Measurements from ENCODE around the gene CIAO2B. TPM values are rescaled to one million over a fixed set of nuclear protein-coding genes. Genes with fewer than 3 reads are reported as not detected.
"Not testable (repeated sequence)": the region's sequence is repeated elsewhere in the genome, so short reads cannot be mapped to it uniquely, and the experiment has no call there.

CIAO2B gene
- total and polyA plus RNA-seq, 2 experiments from 2014 or later = 111 to 182 TPM

DNA sequence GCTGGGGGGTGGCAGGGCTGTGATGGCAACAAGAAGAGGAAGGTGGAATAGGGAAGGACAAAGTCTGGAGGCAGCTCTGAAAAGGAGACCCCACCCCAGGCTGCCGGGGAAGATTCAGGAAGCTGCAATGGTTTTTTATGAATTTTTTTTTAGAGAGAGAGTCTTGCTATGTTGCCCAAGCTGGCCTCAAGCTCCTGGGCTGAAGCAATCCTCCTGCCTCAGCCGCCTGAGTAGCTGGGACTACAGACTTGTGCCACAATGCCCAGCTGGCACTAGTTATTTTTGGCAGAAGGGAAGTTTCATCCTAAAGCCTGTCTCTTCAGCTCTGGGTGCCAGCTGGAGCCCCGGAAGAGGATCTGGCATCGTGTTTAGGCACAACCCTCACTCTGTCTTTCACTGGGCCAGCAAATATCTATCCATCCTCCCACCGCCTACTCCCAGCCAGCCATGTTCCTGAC is 25.5 kb upstream of the CIAO2B start:
- 23 to 27% methylated on average over 5 of the region's 5 CpGs for WGBS, 2 experiments (ENCODE audit: low coverage in 1 of 2, low lambda C conversion rate in 2 of 2, missing lambda C conversion rate in 2 of 2)
- Histone ChIP-seq H4K20me1 (ENCODE audit: insufficient read depth) (no peaks in the 10 kb centered on the region), H3K27me3 (replicated peaks; ENCODE audit: insufficient read depth) (no peaks in the 10 kb centered on the region; the same call in 1 of the 2 replicates), H3F3A (ENCODE audit: insufficient read depth) (no peaks in the 10 kb centered on the region), H3K9ac (no peak overlapping the region), H3K27ac (no peak overlapping the region), H3K79me2 (ENCODE audit: insufficient read depth) (no peaks in the 10 kb centered on the region), H3K4me1 (ENCODE audit: insufficient read depth) (no peaks in the 10 kb centered on the region), H3K9me3 (ENCODE audit: low read depth) (no peaks in the 10 kb centered on the region), H3K36me3 (ENCODE audit: low read depth) (no peaks in the 10 kb centered on the region), H3K4me2 (ENCODE audit: unreplicated experiment) (no peak overlapping the region), H3K9me2 (ENCODE audit: insufficient read depth) (no peaks in the 10 kb centered on the region), H2AFZ (no peak overlapping the region), H3K4me3 (no peak overlapping the region)
- DNase-seq = no peak
- no peak for TF ChIP-seq EZH2 (IDR thresholded peaks at IDR 0.05; ENCODE audit: insufficient read depth, poor library complexity, severe bottlenecking)
- in situ Hi-C loops (cut with MboI) = loop anchor here (25.0 kb wide), 1 partner anchor 203 kb away; the partner anchor contains the start of genes B3GNT9, FBXL8, HSF4 and NOL3

DNA sequence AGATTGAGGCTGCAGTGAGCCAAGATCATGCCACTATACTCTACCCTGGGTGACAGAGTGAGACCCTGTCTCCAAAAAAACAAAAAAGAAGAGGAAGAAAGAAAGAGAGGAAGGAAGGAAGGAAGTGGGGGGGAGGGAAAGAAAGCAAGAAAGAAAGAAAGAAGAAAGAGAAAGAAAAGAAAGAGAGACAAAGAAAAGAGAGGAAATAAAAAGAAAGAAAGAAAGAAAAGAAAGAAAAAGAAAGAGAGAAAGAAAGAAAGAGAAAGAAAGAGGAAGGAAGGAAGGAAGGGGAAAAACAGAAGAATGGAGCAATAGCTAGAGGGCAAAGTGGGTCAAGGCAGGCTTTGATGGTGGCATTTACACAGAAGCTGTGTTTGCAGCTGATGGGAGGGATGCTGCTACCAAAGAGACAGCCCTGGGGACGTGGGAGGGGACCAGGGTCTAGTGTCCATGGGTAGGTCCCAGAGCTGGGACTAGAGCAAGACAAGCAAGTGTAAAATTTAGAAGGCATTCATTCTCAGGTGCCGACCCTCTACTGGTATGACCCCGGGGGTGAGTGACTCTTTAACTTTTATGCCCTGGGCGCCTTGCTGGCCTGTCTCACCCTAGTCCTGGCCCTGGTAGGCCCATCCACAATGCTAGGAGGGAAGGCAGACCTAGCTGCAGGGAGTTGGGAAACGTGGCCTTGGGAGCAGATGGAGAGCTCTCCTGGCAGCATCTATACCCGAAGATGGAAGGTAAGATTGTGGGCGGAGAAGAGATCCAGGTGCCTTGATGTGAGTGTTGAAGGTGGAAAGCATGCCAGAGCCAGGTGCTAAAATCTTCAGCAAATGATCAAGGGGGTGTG is 24.9 kb upstream of the CIAO2B start:
- no peak for DNase-seq
- H3K4me2 ChIP-seq (ENCODE audit: unreplicated experiment) = no peak overlapping the region
- no peaks in the 10 kb centered on the region for H3K36me3 ChIP-seq (ENCODE audit: low read depth)
- no peaks in the 10 kb centered on the region for H3K4me1 ChIP-seq (ENCODE audit: insufficient read depth)
- 62 to 67% methylated on average over 7 of the region's 7 CpGs for WGBS, 2 experiments (ENCODE audit: low coverage in 1 of 2, low lambda C conversion rate in 2 of 2, missing lambda C conversion rate in 2 of 2)
- no peaks in the 10 kb centered on the region for H3K79me2 ChIP-seq (ENCODE audit: insufficient read depth)
- H3F3A ChIP-seq (ENCODE audit: insufficient read depth) = no peaks in the 10 kb centered on the region
- H3K9ac ChIP-seq = no peak overlapping the region
- H3K4me3 ChIP-seq = no peak overlapping the region
- H3K9me3 ChIP-seq (ENCODE audit: low read depth) = no peaks in the 10 kb centered on the region
- H3K9me2 ChIP-seq (ENCODE audit: insufficient read depth) = no peaks in the 10 kb centered on the region
- H4K20me1 ChIP-seq (ENCODE audit: insufficient read depth) = no peaks in the 10 kb centered on the region
- H3K27ac ChIP-seq = no peak overlapping the region
- no peak overlapping the region for H2AFZ ChIP-seq
- no peaks in the 10 kb centered on the region for H3K27me3 ChIP-seq (replicated peaks; ENCODE audit: insufficient read depth)
- in situ Hi-C loops (cut with MboI) = loop anchor here (25.0 kb wide), 1 partner anchor 203 kb away; the partner anchor contains the start of genes B3GNT9, FBXL8, HSF4 and NOL3
- no peak for TF ChIP-seq EZH2phosphoT487 (IDR thresholded peaks at IDR 0.05; ENCODE audit: insufficient read depth, low read depth)
- TF ChIP-seq EZH2 (IDR thresholded peaks at IDR 0.05; ENCODE audit: insufficient read depth, poor library complexity, severe bottlenecking) = no peak

DNA sequence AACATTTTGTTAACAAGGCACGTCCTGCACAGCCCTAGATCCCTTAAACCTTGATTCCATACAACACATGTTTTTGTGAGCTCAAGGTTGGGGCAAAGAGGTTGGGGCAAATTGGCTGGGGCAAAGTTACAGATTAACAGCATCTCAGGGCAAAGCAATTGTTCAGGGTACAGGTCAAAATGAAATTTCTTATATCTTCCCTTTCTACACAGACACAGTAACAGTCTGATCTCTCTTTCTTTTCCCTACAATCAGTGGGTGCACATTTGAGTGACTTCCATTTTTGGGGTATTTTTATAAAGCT is 21.9 kb upstream of the CIAO2B start:
- H3K4me2 ChIP-seq (ENCODE audit: unreplicated experiment); H3K4me1 ChIP-seq (ENCODE audit: insufficient read depth); H3K27me3 ChIP-seq (replicated peaks; ENCODE audit: insufficient read depth); H2AFZ ChIP-seq; H3F3A ChIP-seq (ENCODE audit: insufficient read depth); H3K79me2 ChIP-seq (ENCODE audit: insufficient read depth); H4K20me1 ChIP-seq (ENCODE audit: insufficient read depth); H3K36me3 ChIP-seq (ENCODE audit: low read depth); H3K9ac ChIP-seq; H3K4me3 ChIP-seq; H3K27ac ChIP-seq; DNase-seq; H3K9me3 ChIP-seq (ENCODE audit: low read depth); H3K9me2 ChIP-seq (ENCODE audit: insufficient read depth): not testable (repeated sequence)
- in situ Hi-C loops (cut with MboI) = loop anchor here (25.0 kb wide), 1 partner anchor 206 kb away; the partner anchor contains the start of genes B3GNT9, FBXL8, HSF4 and NOL3
- WGBS, 2 experiments (ENCODE audit: low coverage in 1 of 2, low lambda C conversion rate in 2 of 2, missing lambda C conversion rate in 2 of 2) = 73 to 100% methylated on average over 1 of the region's 1 CpG

DNA sequence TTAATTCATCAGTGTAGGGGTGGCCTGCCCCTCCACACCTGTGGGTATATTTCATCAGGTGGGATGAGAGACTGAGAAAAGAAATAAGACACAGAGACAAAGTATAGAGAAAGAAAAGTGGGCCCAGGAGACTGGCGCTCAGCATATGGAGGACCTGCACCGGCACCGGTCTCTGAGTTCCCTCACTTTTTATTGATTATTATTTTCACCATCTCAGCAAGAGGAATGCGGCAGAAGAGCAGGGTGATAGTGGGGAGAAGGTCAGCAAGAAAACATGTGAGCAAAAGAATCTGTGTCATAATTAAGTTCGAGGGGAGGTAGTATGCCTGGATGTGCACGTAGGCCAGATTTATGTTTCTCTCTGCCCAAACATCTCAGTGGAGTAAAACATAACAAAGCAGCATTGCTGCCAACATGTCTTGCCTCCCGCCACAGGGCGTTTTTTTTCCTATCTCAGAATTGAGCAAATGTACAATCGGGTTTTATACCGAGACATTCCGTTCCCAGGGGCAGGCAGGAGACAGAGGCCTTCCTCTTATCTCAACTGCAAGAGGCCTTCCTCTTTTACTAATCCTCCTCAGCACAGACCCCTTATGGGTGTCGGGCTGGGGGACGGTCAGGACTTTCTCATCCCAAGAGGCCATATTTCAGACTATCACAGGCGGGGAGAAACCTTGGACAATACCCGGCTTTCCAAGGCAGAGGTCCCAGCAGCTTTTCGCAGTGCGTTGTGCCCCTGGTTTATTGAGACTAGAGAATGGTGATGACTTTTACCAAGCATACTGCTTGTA is 21.4 kb upstream of the CIAO2B start:
- WGBS, 2 experiments (ENCODE audit: low coverage in 1 of 2, low lambda C conversion rate in 2 of 2, missing lambda C conversion rate in 2 of 2) = 81 to 86% methylated on average over 17 of the region's 17 CpGs
- H3K4me3 ChIP-seq; H3K4me1 ChIP-seq (ENCODE audit: insufficient read depth); H3K4me2 ChIP-seq (ENCODE audit: unreplicated experiment); DNase-seq; H3K27ac ChIP-seq; H3K36me3 ChIP-seq (ENCODE audit: low read depth); H2AFZ ChIP-seq; H3K79me2 ChIP-seq (ENCODE audit: insufficient read depth); H3F3A ChIP-seq (ENCODE audit: insufficient read depth); H3K9me3 ChIP-seq (ENCODE audit: low read depth); H3K27me3 ChIP-seq (replicated peaks; ENCODE audit: insufficient read depth); H4K20me1 ChIP-seq (ENCODE audit: insufficient read depth); H3K9ac ChIP-seq; H3K9me2 ChIP-seq (ENCODE audit: insufficient read depth): not testable (repeated sequence)
- in situ Hi-C loops (cut with MboI) = loop anchor here (25.0 kb wide), 1 partner anchor 207 kb away; the partner anchor contains the start of genes B3GNT9, FBXL8, HSF4 and NOL3
